ENCODE data around the gene CYB561D2. TPM values are rescaled to one million over a fixed set of nuclear protein-coding genes. Genes with fewer than 3 reads are reported as not detected.

Gene CYB561D2
- total RNA-seq, 1 donor from 2014 or later: 2.2 TPM

DNA sequence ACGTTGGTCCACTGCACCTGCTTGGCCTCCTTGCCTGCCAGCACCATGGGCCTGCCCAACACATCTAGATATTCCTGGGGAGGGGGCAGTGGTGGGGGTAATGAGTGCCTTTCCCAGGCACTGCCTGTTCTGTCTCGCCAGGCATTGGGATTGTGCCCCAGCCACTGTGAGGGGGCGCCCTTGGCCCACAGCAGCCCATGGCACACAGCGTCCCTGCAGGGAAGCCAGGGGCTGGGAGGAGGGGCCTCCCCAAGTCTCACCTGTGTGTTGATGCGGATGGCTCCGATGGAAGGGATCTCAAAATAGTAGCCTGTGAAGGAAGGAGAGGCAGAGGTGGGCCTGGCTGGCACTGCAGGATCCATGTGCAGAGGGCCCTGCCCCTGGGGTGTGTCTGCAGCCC is 27.4 kb downstream of the CYB561D2 start:
- H3K27me3 ChIP-seq: no peaks in the 10 kb centered on the region
- no peaks in the 10 kb centered on the region for H3K9me3 ChIP-seq (ENCODE audit: low read depth)
- Mint-ChIP-seq H3K27ac (no peak overlapping the region), H3K4me1 (peaks cover 35% of the 10 kb centered on the region), H3K27me3 (ENCODE audit: insufficient read depth, low read depth) (peaks cover 8% of the 10 kb centered on the region), H3K9me3 (no peaks in the 10 kb centered on the region), H3K36me3 (no peaks in the 10 kb centered on the region), H3K4me3 (no peak overlapping the region)
- TF ChIP-seq EZH2phosphoT487 (IDR thresholded peaks at IDR 0.05) (no peak), EZH2 (IDR thresholded peaks at IDR 0.05) (no peak)
- TF ChIP-seq, protein P1, sequence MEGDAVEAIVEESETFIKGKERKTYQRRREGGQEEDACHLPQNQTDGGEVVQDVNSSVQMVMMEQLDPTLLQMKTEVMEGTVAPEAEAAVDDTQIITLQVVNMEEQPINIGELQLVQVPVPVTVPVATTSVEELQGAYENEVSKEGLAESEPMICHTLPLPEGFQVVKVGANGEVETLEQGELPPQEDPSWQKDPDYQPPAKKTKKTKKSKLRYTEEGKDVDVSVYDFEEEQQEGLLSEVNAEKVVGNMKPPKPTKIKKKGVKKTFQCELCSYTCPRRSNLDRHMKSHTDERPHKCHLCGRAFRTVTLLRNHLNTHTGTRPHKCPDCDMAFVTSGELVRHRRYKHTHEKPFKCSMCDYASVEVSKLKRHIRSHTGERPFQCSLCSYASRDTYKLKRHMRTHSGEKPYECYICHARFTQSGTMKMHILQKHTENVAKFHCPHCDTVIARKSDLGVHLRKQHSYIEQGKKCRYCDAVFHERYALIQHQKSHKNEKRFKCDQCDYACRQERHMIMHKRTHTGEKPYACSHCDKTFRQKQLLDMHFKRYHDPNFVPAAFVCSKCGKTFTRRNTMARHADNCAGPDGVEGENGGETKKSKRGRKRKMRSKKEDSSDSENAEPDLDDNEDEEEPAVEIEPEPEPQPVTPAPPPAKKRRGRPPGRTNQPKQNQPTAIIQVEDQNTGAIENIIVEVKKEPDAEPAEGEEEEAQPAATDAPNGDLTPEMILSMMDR (IDR thresholded peaks at IDR 0.05): no peak
- no peaks in the 10 kb centered on the region for H3K36me3 ChIP-seq
- H3K27ac ChIP-seq: no peak overlapping the region
- no peak for DNase-seq (ENCODE audit: low spot score)
- no peak overlapping the region for H2AFZ ChIP-seq (replicated peaks)
- H3K4me3 ChIP-seq: no peak overlapping the region
- peaks cover 5% of the 10 kb centered on the region for H3F3A ChIP-seq (ENCODE audit: low read depth)
- no peak overlapping the region for H3K4me2 ChIP-seq
- peaks cover 15% of the 10 kb centered on the region for H3K4me1 ChIP-seq
- no peaks in the 10 kb centered on the region for H4K20me1 ChIP-seq (ENCODE audit: low read depth)
- no peak overlapping the region for H3K9ac ChIP-seq
- no peaks in the 10 kb centered on the region for H3K79me2 ChIP-seq (ENCODE audit: low read depth)

DNA sequence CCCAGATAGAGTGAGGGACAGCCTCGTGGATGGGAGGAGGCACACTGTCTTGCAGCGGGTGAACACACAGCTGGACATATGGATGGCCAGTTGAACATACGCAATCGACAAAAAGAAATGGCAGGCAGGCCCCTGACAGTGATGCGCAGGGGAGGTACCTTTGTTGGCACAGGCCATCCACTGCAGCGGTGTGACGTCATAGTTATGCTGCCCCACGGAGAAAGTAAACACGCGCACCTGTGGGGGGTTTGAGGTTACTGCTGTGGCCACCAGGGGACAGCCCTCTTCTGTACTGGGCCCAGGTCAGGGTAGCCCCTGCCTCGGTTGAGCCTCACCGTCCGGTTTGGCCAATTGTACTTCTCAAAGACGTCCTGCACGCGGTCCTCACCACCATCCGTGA is 28.1 kb downstream of the CYB561D2 start:
- Histone ChIP-seq H2AFZ (replicated peaks) (no peak overlapping the region), H3K4me2 (no peak overlapping the region), H3K9me3 (ENCODE audit: low read depth) (no peaks in the 10 kb centered on the region), H4K20me1 (ENCODE audit: low read depth) (no peaks in the 10 kb centered on the region), H3K27ac (no peak overlapping the region), H3K4me1 (peaks cover 12% of the 10 kb centered on the region), H3K79me2 (ENCODE audit: low read depth) (no peaks in the 10 kb centered on the region), H3K9ac (no peak overlapping the region), H3K4me3 (no peak overlapping the region), H3K27me3 (no peaks in the 10 kb centered on the region), H3K36me3 (no peaks in the 10 kb centered on the region), H3F3A (ENCODE audit: low read depth) (peaks cover 5% of the 10 kb centered on the region)
- TF ChIP-seq, protein P1 (IDR thresholded peaks at IDR 0.05): no peak
- TF ChIP-seq EZH2phosphoT487 (IDR thresholded peaks at IDR 0.05) (no peak), EZH2 (IDR thresholded peaks at IDR 0.05) (no peak)
- Mint-ChIP-seq H3K27ac (peak overlapping the region; percentile 78), H3K9me3 (no peaks in the 10 kb centered on the region), H3K4me1 (peaks cover 30% of the 10 kb centered on the region), H3K36me3 (no peaks in the 10 kb centered on the region), H3K27me3 (ENCODE audit: insufficient read depth, low read depth) (peaks cover 8% of the 10 kb centered on the region), H3K4me3 (no peak overlapping the region)
- DNase-seq (ENCODE audit: low spot score): no peak

DNA sequence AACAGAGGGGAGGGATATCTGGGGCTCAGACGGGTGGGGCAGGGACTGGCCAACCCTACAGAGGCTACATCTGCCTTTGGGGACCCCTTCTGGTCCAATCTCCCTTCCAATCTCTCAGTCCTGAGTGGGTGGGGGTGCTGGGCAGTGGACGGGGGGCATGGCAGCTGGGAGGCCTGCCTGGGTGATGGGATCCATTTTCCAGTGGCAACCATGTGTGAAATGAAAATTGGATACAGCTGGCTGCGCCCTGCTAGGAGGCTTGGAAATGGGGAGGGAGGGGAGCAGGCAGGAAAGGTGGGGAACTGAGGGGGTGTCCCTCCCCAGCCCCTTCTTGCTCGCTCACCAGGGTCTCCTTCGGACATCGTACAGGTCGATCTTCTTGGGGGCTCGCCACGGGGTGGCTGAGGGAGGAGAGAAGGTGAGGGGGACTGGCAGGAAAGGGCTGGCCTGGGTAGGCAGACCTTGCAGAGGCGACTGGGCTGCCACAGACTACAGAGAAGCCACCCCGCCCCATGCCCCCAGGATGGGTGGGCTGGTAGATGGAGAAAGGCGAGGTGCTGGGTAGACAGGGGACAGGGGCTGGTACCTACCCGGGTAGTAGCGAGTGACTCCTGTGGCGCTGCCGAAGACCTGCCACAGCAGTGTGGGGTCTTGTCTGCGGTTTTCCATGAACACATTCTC is 29.9 kb downstream of the CYB561D2 start:
- H3K9me3 Mint-ChIP-seq: no peaks in the 10 kb centered on the region
- peaks cover 22% of the 10 kb centered on the region for H3K4me1 Mint-ChIP-seq
- no peak overlapping the region for H3K9ac ChIP-seq
- TF ChIP-seq, protein P1 (IDR thresholded peaks at IDR 0.05): no peak
- TF ChIP-seq EZH2 (IDR thresholded peaks at IDR 0.05) (no peak), EZH2phosphoT487 (IDR thresholded peaks at IDR 0.05) (no peak)
- no peaks in the 10 kb centered on the region for H3K27me3 ChIP-seq
- H3K36me3 ChIP-seq: no peaks in the 10 kb centered on the region
- H3F3A ChIP-seq (ENCODE audit: low read depth): no peaks in the 10 kb centered on the region
- H3K27ac Mint-ChIP-seq: no peak overlapping the region
- H3K27ac ChIP-seq: no peak overlapping the region
- no peaks in the 10 kb centered on the region for H3K9me3 ChIP-seq (ENCODE audit: low read depth)
- H3K36me3 Mint-ChIP-seq: no peaks in the 10 kb centered on the region
- no peak overlapping the region for H3K4me3 ChIP-seq
- H3K4me1 ChIP-seq: peaks cover 6% of the 10 kb centered on the region
- no peaks in the 10 kb centered on the region for H4K20me1 ChIP-seq (ENCODE audit: low read depth)
- H2AFZ ChIP-seq (replicated peaks): no peak overlapping the region
- no peak overlapping the region for H3K4me3 Mint-ChIP-seq
- H3K27me3 Mint-ChIP-seq (ENCODE audit: insufficient read depth, low read depth): peaks cover 7% of the 10 kb centered on the region
- H3K79me2 ChIP-seq (ENCODE audit: low read depth): no peaks in the 10 kb centered on the region
- no peak overlapping the region for H3K4me2 ChIP-seq
- no peak for DNase-seq (ENCODE audit: low spot score)
